GM10847 (cell line): ENCODE measurements around the gene RCAN1.

ENCODE experiments used
- POLR2A ChIP-seq: IDR thresholded peaks from 2 replicates; pipeline ENCODE4 v1.6.1; 2011; ENCODE audit not compliant: insufficient read length; ENCODE audit errors: extremely low read depth

Gene RCAN1

GRCh38 chr21:34609933-34610549 is 4.9 kb downstream of the RCAN1 start:
- TF ChIP-seq POLR2A, result no peak

GRCh38 chr21:34609244-34609932 is 5.5 kb downstream of the RCAN1 start:
- TF ChIP-seq POLR2A, result no peak

- TF ChIP-seq POLR2A, result no peak
These were observed 8.3 kb downstream of the RCAN1 start for GRCh38 chr21:34606621-34607020.

- TF ChIP-seq POLR2A, result no peak
These were observed 8.9 kb downstream of the RCAN1 start for GRCh38 chr21:34606051-34606450.

- no peak for TF ChIP-seq POLR2A
These were observed 10.4 kb downstream of the RCAN1 start for GRCh38 chr21:34604556-34604955.

GRCh38 chr21:34603710-34604057 is 11.2 kb downstream of the RCAN1 start:
- TF ChIP-seq POLR2A, result no peak

- no peak for TF ChIP-seq POLR2A
These were observed 11.8 kb downstream of the RCAN1 start for GRCh38 chr21:34603002-34603709.

GRCh38 chr21:34602061-34602460 is 12.9 kb downstream of the RCAN1 start:
- TF ChIP-seq POLR2A, result no peak

- TF ChIP-seq POLR2A, result no peak
These were observed 15.3 kb downstream of the RCAN1 start for GRCh38 chr21:34599534-34600101.

- TF ChIP-seq POLR2A, result no peak
These were observed 15.9 kb downstream of the RCAN1 start for GRCh38 chr21:34598931-34599400.

GRCh38 chr21:34597406-34597805 is 17.5 kb downstream of the RCAN1 start:
- TF ChIP-seq POLR2A, result no peak

- TF ChIP-seq POLR2A, result no peak
These were observed 18.2 kb downstream of the RCAN1 start for GRCh38 chr21:34596561-34597271.

- no peak for TF ChIP-seq POLR2A
These were observed 19.5 kb downstream of the RCAN1 start for GRCh38 chr21:34595457-34595856.

GRCh38 chr21:34594566-34595234 is 20.2 kb downstream of the RCAN1 start:
- TF ChIP-seq POLR2A, result no peak
